GM18868 (cell line): ENCODE results near the gene BICDL1.
"Not testable (repeated sequence)": the region's sequence is repeated elsewhere in the genome, so short reads cannot be mapped to it uniquely, and the experiment has no call there.

Source experiments
- ATAC-seq: cut with Tn5 transposase; IDR thresholded peaks from one replicate; pipeline ENCODE4 v1.9.1; 2021; ENCODE audit warnings: mild to moderate bottlenecking, moderate library complexity; ENCODE audit not compliant: unreplicated experiment

The BICDL1 gene

GRCh38 chr12:119998471-119999245, 9.6 kb downstream of the BICDL1 start:
- no peak for ATAC-seq

GRCh38 chr12:120000556-120000955, 11.5 kb downstream of the BICDL1 start:
- no peak for ATAC-seq

GRCh38 chr12:120006258-120006975, 17.4 kb downstream of the BICDL1 start:
- ATAC-seq = no peak

- ATAC-seq = no peak
Measured at GRCh38 chr12:120007272-120007671, 18.2 kb downstream of the BICDL1 start.

- no peak for ATAC-seq
Measured at GRCh38 chr12:120010661-120011230, 21.7 kb downstream of the BICDL1 start.

GRCh38 chr12:120012067-120012621, 23.1 kb downstream of the BICDL1 start:
- ATAC-seq = peak; percentile 88

- peak; percentile 48 for ATAC-seq
Measured at GRCh38 chr12:120013659-120014380, 24.8 kb downstream of the BICDL1 start.

GRCh38 chr12:120014381-120014735, 25.3 kb downstream of the BICDL1 start:
- not testable (repeated sequence) for ATAC-seq

GRCh38 chr12:120015313-120015712, 26.3 kb downstream of the BICDL1 start:
- ATAC-seq = no peak

GRCh38 chr12:120016199-120016598, 27.2 kb downstream of the BICDL1 start:
- not testable (repeated sequence) for ATAC-seq

- ATAC-seq = no peak
Measured at GRCh38 chr12:120019197-120019596, 30.2 kb downstream of the BICDL1 start.

GRCh38 chr12:120019938-120020337, 30.9 kb downstream of the BICDL1 start:
- ATAC-seq = no peak

GRCh38 chr12:120024193-120024592, 35.2 kb downstream of the BICDL1 start:
- no peak for ATAC-seq

GRCh38 chr12:120025640-120026039, 36.6 kb downstream of the BICDL1 start:
- no peak for ATAC-seq

GRCh38 chr12:120032242-120032641, 43.2 kb downstream of the BICDL1 start:
- no peak for ATAC-seq

GRCh38 chr12:120037851-120038250, 48.8 kb downstream of the BICDL1 start:
- ATAC-seq = no peak

GRCh38 chr12:120039711-120040110, 50.7 kb downstream of the BICDL1 start:
- ATAC-seq = no peak

- ATAC-seq = no peak
Measured at GRCh38 chr12:120041386-120042231, 52.6 kb downstream of the BICDL1 start.

- not testable (repeated sequence) for ATAC-seq
Measured at GRCh38 chr12:120045367-120045766, 56.3 kb downstream of the BICDL1 start.

GRCh38 chr12:120047072-120047471, 58.0 kb downstream of the BICDL1 start:
- ATAC-seq = no peak
